NCI-H2171 (cell line): ENCODE measurements around the gene IPO11.
"Not testable (repeated sequence)": the region's sequence is repeated elsewhere in the genome, so short reads cannot be mapped to it uniquely, and the experiment has no call there.

Source experiments
- DNase-seq: peaks from one replicate; lab custom pipeline; 2025; lab: John Stamatoyannopoulos, UW

IPO11 gene

DNA sequence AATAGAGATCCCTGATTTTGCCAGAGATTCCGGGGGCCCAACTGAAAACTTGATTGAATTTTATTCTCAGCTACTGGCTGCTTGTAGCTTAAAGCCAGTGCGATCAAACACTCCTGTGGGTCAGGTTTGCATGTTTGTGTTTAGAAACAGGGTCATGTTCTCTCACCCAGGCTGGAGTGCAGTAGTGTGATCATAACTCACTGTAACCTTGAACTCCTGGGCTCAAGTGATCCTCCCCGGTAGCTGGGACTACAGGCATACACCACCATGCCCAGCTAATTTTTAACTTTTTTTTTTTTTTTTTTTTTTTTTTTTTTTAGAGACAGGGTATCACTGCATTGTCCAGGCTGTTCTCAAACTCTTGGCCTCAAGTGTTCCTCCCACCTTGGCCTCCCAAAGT lies 232.7 kb downstream of the IPO11 start:
- DNase-seq = no peak

DNA sequence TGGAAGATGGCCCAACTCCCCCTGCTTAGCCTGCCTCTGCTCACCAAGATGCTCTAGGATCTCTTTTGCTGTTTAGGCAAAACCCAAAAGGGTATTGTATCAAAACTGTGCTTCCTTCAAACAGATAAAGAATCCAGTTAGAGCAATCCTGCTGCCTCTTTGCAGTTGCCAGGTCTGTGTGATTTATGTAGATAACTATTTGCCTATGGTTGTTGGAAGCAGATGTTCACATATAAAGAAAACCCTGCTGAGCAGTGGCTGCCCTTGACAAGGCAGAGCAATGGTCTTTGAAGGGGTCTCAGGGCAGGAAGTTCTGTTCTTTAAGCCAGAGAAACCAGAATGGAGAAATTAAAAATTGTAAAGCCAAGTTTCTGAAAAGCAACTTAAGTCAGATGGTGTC lies 234.7 kb downstream of the IPO11 start:
- no peak for DNase-seq

DNA sequence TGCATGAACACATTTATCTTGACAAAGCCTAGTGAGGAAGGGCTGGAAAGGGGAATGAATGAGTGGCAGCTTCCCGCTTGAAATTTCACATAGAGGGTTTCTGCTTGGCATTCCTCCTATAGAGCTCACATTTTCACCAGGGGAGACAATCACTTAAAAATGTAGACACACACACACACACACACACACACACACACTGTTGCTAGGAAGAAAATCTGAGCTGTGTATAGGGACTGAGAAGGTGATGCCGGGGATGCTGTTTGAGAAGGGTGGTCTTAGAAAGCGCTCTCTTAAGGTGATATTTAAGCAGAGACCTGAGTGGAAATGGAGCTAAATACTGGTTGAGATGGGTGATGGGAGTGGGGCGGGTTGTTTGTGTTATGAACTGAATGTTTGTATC lies 236.5 kb downstream of the IPO11 start:
- no peak for DNase-seq

DNA sequence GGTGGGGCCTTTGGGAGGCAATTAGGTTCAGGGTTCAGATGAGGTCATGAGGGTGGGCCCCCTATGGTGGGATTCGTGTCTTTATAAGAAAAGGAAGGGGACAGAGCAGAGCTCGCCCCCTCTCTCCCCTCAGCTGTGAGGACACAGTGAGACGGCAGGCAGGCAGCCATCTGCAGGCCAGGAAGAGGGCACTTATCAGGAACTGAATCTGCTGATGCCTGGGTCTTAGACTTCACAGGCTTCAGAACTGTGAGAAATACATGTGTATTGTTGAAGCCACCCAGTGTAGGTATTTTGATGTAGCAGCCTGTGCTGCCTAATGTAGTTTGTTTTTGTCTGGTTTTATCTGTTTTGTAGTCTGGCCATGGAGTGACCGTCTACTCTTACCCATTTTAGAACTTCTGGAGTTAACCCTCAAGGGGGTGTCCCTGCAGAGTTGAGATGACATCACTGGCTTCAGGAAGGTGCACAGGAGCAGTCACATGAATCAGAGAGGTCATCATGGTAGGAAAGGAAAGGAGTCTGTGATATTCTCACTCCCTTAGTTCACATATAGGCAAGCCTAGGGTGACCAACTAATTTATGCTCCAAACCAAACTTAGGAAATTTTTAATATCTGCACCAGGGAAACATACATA lies 237.0 kb downstream of the IPO11 start:
- no peak for DNase-seq

DNA sequence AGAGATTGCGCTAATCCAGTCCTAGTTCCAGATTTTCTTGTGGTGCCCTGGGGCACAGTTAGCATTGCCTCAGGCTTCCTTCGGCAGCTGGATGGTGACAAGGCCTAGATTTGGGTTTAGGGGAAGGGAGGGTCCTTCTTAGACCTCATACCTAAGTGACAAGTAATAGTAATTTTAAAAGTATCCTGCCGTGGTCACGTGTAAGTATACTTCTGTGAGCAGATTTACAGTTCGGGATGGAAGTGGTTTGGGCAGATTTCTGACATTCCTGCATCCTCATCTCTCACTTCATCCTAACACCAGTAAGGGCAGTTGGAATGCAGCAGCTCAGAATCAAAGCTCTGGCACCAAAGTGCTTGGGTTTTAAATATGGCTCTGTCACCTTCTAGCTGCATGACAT lies 237.6 kb downstream of the IPO11 start:
- DNase-seq = no peak

DNA sequence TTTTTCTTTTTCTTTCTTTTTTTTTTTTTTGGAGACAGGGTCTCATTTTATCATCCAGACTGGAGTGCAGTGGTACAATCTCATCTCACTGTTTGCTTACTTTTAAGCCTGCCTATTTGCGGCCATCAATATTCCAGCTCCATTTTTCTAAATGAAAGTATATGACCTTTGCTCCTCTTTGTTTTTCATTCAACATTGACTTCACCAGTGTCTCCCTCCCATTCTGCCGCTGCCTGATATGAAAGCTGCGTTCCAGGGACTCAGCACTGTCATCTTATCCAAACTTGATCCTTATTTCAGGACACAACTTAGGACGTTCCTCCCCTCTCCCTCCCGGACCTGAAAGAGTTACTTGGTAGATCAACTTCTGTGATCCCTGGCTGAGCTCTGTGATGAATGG lies 239.7 kb downstream of the IPO11 start:
- no peak for DNase-seq

DNA sequence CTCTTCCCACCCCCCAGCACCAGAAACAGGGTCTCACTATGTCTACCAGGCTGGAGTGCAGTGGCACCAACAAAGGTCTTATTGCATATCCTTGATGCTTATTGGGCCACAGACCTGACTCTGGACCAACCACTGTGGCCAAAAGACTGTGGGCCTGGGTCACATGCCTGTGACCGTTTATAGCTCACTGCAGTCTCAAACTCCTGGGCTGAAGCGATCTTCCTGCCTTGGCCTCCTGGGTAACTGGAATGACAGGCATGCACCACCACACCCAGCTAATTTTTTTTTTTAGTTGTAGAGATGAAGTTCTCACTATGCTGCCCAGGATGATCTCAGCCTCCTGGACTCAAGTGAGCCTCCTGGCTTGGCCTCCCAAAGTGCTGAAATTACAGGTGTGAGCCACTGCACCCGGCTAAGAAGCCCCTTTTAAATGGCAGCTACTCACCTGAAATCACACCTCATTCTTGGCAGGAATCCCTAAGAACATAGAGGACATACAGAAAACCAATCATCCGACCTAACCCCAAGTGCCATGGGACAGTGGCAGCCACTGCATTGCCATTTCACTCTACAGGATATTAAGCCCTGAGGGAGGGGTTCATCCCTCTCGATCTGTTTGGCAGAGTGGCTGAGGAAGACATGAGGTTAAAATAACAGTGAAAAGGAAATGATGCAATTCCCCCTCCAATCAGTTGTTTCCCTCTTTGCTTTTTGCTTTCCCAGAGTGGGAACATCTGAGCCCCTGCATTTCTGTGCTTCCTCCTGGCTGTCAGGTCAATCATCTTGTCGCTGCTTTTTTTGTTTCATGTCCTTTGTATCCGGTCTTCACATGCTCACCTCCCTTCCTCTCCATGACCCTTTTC lies 240.7 kb downstream of the IPO11 start:
- no peak for DNase-seq

DNA sequence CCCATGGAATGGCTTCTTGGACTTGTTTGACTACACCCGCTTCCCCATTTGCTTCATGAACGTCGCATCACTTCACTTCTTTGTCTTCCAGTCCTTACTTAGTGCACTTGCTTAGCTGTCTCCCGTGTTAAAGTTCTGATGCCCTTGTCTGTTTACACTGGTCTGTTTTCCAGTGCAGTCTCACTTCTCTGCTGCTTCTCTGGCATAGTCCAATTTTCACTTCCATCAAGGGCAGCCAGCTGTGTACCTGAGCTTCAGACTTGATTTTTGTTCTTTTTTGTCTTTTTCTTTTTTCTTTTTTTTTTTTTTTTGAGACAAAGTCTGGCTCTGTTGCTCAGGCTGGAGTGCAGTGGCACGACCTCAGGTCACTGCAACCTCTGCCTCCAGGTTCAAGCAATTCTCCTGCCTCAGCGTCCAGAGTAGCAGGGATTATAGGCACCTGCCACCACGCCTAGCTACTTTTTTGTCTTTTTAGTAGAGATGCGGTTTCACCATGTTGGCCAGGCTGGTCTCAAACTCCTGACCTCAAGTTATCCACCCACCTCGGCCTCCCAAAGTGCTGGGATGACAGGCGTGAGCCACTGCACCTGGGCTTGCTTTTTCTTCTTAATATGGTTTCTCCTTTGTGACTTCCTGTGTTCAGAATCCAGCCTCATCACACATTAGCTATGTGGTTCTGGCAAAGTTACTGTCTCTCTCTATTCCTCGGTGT lies 241.5 kb downstream of the IPO11 start:
- no peak for DNase-seq

DNA sequence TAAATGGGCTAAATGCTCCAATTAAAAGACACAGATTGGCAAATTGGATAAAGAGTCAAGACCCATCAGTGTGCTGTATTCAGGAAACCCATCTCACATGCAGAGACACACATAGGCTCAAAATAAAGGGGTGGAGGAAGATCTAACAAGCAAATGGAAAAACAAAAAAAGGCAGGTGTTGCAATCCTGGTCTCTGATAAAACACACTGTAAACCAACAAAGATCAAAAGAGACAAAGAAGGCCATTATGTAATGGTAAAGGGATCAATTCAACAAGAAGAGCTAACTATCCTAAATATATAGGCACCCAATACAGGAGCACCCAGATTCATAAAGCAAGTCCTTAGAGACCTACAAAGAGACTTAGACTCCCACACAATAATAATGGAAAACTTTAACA lies 245.2 kb downstream of the IPO11 start:
- DNase-seq = not testable (repeated sequence)

DNA sequence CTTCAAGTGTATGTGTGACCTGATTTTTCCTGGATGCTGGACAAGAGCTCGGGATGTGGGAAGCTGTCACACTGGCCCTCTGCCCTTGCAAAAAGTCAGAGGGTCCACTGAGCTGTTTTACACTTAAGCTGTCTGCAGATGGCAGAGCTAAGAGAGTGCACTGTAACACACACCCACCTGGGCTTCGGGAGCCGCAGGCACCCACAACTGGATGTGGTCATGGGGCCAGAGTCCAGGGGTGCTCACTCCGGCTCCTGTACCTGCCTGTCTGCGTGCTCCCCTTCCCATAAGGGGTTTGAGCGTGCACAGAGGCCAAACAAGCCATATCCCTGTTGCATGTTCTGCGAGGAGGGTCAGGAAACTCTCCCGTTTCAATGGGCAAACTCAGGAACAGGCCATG lies 248.6 kb downstream of the IPO11 start:
- DNase-seq = no peak

DNA sequence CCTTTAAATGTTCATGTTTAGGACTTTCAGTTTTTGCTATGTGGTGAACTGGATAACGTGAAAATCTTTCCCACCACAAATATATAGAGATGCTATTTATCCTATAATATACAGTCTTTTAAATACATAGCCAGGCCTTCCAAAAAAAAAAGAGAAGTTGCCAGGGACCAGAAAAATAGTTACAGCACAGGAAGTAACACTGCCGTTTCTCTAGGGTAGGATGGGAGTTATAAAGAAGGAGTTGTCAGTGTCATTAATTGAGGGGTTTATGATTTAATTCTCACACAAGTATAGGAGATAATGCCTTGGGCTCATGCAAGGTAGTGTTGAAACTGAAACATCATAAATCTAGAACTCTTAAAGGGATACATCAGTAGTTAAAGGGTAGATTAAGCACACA lies 250.0 kb downstream of the IPO11 start:
- no peak for DNase-seq

DNA sequence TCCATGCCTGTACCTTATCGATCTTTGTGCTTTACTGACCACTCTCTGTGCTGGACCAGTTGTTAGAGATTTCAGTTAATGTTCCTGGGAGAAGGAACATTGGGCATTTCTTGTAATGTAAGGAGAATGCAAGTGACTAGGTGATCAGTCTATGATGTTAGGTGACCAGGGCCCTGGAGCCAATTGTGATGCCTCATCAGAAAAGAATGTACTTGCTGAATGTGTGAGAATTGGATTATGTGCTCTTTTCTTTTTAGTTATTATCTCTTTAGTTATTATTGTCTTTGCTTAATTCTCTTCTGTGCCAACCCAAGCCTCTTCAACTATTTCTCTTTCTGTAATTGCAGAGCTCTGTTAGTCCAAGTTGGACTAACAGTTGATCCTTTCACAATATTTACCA lies 258.9 kb downstream of the IPO11 start:
- no peak for DNase-seq

DNA sequence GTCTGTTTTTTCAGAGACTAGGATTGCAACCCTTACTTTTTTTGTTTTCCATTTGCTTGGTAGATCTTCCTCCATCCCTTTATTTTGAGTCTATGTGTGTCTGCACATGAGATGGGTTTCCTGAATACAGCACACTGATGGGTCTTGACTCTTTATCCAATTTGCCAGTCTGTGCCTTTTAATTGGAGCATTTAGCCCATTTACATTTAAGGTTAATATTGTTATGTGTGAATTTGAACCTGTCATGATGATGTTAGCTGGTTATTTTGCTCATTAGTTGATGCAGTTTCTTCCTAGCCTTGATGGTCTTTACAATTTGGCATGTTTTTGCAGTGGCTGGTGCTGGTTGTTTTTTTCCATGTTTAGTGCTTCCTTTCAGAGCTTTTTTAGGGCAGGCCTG lies 264.0 kb downstream of the IPO11 start:
- not testable (repeated sequence) for DNase-seq
